Cardiac atrium fibroblast (primary cell): ENCODE results near the gene ANKRD12. TPM values are rescaled to one million over a fixed set of nuclear protein-coding genes. Genes with fewer than 3 reads are reported as not detected.

Experiments
- total RNA-seq: library from RNA; depleted of rRNA; stranded (reverse); fragments of >200 nt; gene quantifications from 2 replicates; pipeline ENCODE4 v1.2.3, GENCODE V29; 2015

ANKRD12 gene
- total RNA-seq, result 5.2 and 36.3 TPM in 2 replicates

GRCh38 chr18:9136315-9137155 lies at the start of gene ANKRD12:
Gene ANKRD12, plus strand, starts transcription at chr18:9136781. Its CDS starts 45,652 bp downstream, at chr18:9182433.

GRCh38 chr18:9102508-9103375 lies 33.8 kb upstream of the ANKRD12 start, which contains the start of gene NDUFV2:
Gene NDUFV2, plus strand, starts transcription at chr18:9102699. Its CDS starts 45 bp downstream, at chr18:9102744.

GRCh38 chr18:9334329-9334972 lies 197.9 kb downstream of the ANKRD12 start, which contains the start of gene TWSG1:
Gene TWSG1, plus strand, starts transcription at chr18:9334773. Its CDS starts 2,457 bp downstream, at chr18:9337230.

Other genes starting within 250 kb of the ANKRD12 start
- gene NDUFV2, start 34.1 kb upstream of the ANKRD12 start, total RNA-seq, result 99.1 and 115 TPM in 2 replicates
- 54.9 and 69.8 TPM in 2 replicates for gene TWSG1, start 198.0 kb downstream of the ANKRD12 start, total RNA-seq